Activated T-cell treated with anti-CD3 and anti-CD28 coated beads, Interleukin-2, amount 50 U/mL, for 72 hours (primary cell): ENCODE results near the gene OPALIN. TPM values are rescaled to one million over a fixed set of nuclear protein-coding genes. Genes with fewer than 3 reads are reported as not detected.

Experiments used
- ATAC-seq, 2 donors: fragments of 150-1000 bp; cut with Tn5 transposase; replicated peaks in 1 of 2; 2 replicates each; pipeline ENCODE4 v1.10.0; 2021; ENCODE audit warnings: moderate library complexity in 2 of 2, mild to moderate bottlenecking in 1 of 2
- DNase-seq, 2 donors: peaks; one replicate each; pipeline ENCODE4 v3.0.0; 2021 to 2022; ENCODE audit warnings: mixed read lengths in 1 of 2
- H3K27ac Mint-ChIP-seq: one replicate; pipeline ENCODE4 v1.8.0; 2022; ENCODE audit warnings: mild to moderate bottlenecking, moderate library complexity, mixed read lengths
- H3K27me3 Mint-ChIP-seq: one replicate; pipeline ENCODE4 v1.8.0; 2022; ENCODE audit warnings: low read depth, mixed read lengths
- H3K36me3 Mint-ChIP-seq, 2 donors: one replicate each; pipeline ENCODE4 v1.8.0; 2022; ENCODE audit warnings: mixed read lengths in 2 of 2, mild to moderate bottlenecking in 1 of 2; ENCODE audit not compliant: insufficient read depth in 2 of 2
- H3K4me1 Mint-ChIP-seq: one replicate; pipeline ENCODE4 v1.8.0; 2022; ENCODE audit warnings: low read depth, mixed read lengths
- H3K4me3 Mint-ChIP-seq, 2 donors: one replicate each; pipeline ENCODE4 v1.8.0; 2022; ENCODE audit warnings: mild to moderate bottlenecking in 2 of 2, mixed read lengths in 2 of 2, moderate library complexity in 2 of 2
- H3K9me3 Mint-ChIP-seq, 2 donors: one replicate each; pipeline ENCODE4 v1.8.0; 2022; ENCODE audit warnings: mixed read lengths in 2 of 2
- total RNA-seq, 2 donors: library from RNA; stranded (reverse); gene quantifications; one replicate each; pipeline ENCODE4 v1.2.3, GENCODE V29; 2022

OPALIN gene
- total RNA-seq, 2 donors from 2014 or later: not detected

- H3K4me1 Mint-ChIP-seq: peaks cover 37% of the 10 kb centered on the region
- H3K27ac Mint-ChIP-seq: no peak overlapping the region
- no peaks in the 10 kb centered on the region for H3K36me3 Mint-ChIP-seq
- H3K4me3 Mint-ChIP-seq: no peak overlapping the region
- DNase-seq (no peak), ATAC-seq (no peak)
- no peaks in the 10 kb centered on the region for H3K27me3 Mint-ChIP-seq
- H3K9me3 Mint-ChIP-seq: no peaks in the 10 kb centered on the region
Measured at GRCh38 chr10:96297486-96297885, 61.3 kb downstream of the OPALIN start.

- no peak overlapping the region for H3K4me3 Mint-ChIP-seq
- H3K27me3 Mint-ChIP-seq: no peaks in the 10 kb centered on the region
- no peaks in the 10 kb centered on the region for H3K9me3 Mint-ChIP-seq
- DNase-seq (no peak), ATAC-seq (no peak)
- H3K4me1 Mint-ChIP-seq: peaks cover 37% of the 10 kb centered on the region
- no peaks in the 10 kb centered on the region for H3K36me3 Mint-ChIP-seq
- no peak overlapping the region for H3K27ac Mint-ChIP-seq
Measured at GRCh38 chr10:96295475-96295874, 63.3 kb downstream of the OPALIN start.

Other genes starting within 250 kb of the OPALIN start
- gene ZNF518A, start 228.7 kb downstream of the OPALIN start, total RNA-seq: 10 to 100 TPM; 26.6 to 34.7 TPM
- gene BLNK, start 87.4 kb downstream of the OPALIN start, total RNA-seq: under 1 TPM in 1 of 2 donors, not detected in 1; 0.69 TPM
- gene DNTT, start 54.6 kb downstream of the OPALIN start, total RNA-seq: not detected
- under 1 TPM in 1 of 2 donors, not detected in 1; 0.09 TPM for gene TLL2, start 154.9 kb upstream of the OPALIN start, total RNA-seq
- 10 to 100 TPM; 72.8 to 76.7 TPM for gene TM9SF3, start 228.0 kb upstream of the OPALIN start, total RNA-seq